Aorta (tissue), 5 donors: Measurements from ENCODE around the gene ASCL2. TPM values are rescaled to one million over a fixed set of nuclear protein-coding genes. Genes with fewer than 3 reads are reported as not detected.

Experiments
- ATAC-seq: fragments of 200-7000 bp; cut with Tn5 transposase; one replicate; pipeline ENCODE4 v1.9.1; 2022; ENCODE audit warnings: moderate library complexity; ENCODE audit not compliant: low FRiP score
- DNase-seq, 2 donors: peaks; one replicate each; pipeline ENCODE4 v3.0.0-alpha.2; 2020
- H3K27ac ChIP-seq, 2 donors: one replicate each; pipeline ENCODE4 v1.5.1; 2013; ENCODE audit warnings: low read length in 2 of 2, mild to moderate bottlenecking in 2 of 2, moderate library complexity in 2 of 2, control low read depth in 1 of 2, inconsistent platforms in 1 of 2, low read depth in 1 of 2
- H3K27me3 ChIP-seq, 2 donors: one replicate each; pipeline ENCODE4 v1.6.1; 2013; ENCODE audit warnings: control low read depth in 1 of 2, low read length in 1 of 2, mild to moderate bottlenecking in 1 of 2, moderate library complexity in 1 of 2; ENCODE audit not compliant: insufficient read depth in 2 of 2, control insufficient read depth in 1 of 2
- H3K36me3 ChIP-seq, 2 donors: one replicate each; pipeline ENCODE4 v1.6.1; 2013; ENCODE audit warnings: control low read depth in 1 of 2, low read length in 1 of 2, mild to moderate bottlenecking in 1 of 2; ENCODE audit not compliant: insufficient read depth in 2 of 2, control insufficient read depth in 1 of 2
- H3K4me1 ChIP-seq, 2 donors: one replicate each; pipeline ENCODE4 v1.6.1; 2013; ENCODE audit warnings: low read length in 2 of 2, control low read depth in 1 of 2, mild to moderate bottlenecking in 1 of 2, moderate library complexity in 1 of 2; ENCODE audit not compliant: insufficient read depth in 2 of 2, control insufficient read depth in 1 of 2
- H3K4me3 ChIP-seq, 2 donors: one replicate each; pipeline ENCODE4 v1.5.1; 2013; ENCODE audit warnings: low read length in 2 of 2, control low read depth in 1 of 2, mild to moderate bottlenecking in 1 of 2
- H3K9me3 ChIP-seq: one replicate; pipeline ENCODE4 v1.6.1; 2013; ENCODE audit warnings: mild to moderate bottlenecking, low read length; ENCODE audit not compliant: control insufficient read depth
- WGBS, 2 donors: extraction: QIAGEN DNeasy Blood & Tissue Kit; methylation state at CpG; one replicate each; pipeline ENCODE4 v1.1.7; 2013; 5-methylcytosine and 5-hydroxymethylcytosine counted together
- intact Hi-C, 2 donors: fragments of 100-400 bp; cut with DNase I; formaldehyde crosslinking; loops; one replicate each; pipeline versions ENCODE4 v1.14.2 to v1.15.0; 2022
- polyA plus RNA-seq, 2 donors: library from polyadenylated mRNA; stranded (reverse); fragments of 200-250 nt; gene quantifications; one replicate each; pipeline ENCODE4 v1.2.3, GENCODE V29; 2013
- total RNA-seq, 2 donors: library from RNA; stranded (reverse); fragmentation: NEBNext Ultra II Directional; extraction: Animal tissue kit (Norgen Biotek cat#: 25700); gene quantifications; one replicate each; pipeline ENCODE4 v1.2.1, GENCODE V29; 2021
- donor health status: healthy with polysubstance abuse.
- donor health status: Bipolar disorder and iron deficiency.
- donor health status: DM: no; HTN: no; CAD: no.
- donor health status: DM: no; HTN: no; CAD: no.
- donor health status: DM: yes; HTN: yes; CAD: no.

Gene ASCL2
- total and polyA plus RNA-seq, 4 donors: 0.62 to 1.4 TPM; not detected in 2

GRCh38 chr11:2221591-2221990, 48.8 kb downstream of the ASCL2 start:
- Histone ChIP-seq H3K4me3 (no peak overlapping the region), H3K9me3 (peaks cover 4% of the 10 kb centered on the region), H3K27ac (no peak overlapping the region), H3K4me1 (no peaks in the 10 kb centered on the region), H3K27me3 (no peaks in the 10 kb centered on the region), H3K36me3 (no peaks in the 10 kb centered on the region)
- intact Hi-C loops: no loop called here
- 83 to 89% methylated on average over 1 of the region's 1 CpG for WGBS, 2 donors
- no peak for DNase-seq
- no peak for ATAC-seq

DNA sequence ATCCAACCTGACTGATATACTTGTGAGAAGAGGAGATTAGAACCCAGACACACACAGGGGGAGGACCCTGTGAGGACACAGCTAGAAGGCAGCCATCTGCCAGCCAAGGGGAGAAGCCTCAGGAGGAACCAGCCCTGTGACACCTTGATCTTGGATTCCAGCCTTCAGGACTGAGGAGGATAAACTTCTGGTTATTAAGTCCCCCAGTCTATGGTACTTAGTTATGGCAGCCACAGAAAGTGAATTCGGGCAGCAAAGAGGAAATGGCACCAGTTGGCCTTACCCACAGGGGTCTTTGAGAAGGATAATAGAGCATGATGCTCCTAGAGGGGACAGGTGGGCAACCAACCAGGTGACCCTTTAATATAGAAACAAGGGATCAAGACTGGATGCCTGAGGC, 49.4 kb downstream of the ASCL2 start:
- H3K9me3 ChIP-seq: peaks cover 4% of the 10 kb centered on the region
- DNase-seq (no peak), ATAC-seq (no peak)
- H3K27ac ChIP-seq: no peak overlapping the region
- H3K27me3 ChIP-seq: no peaks in the 10 kb centered on the region
- H3K36me3 ChIP-seq: no peaks in the 10 kb centered on the region
- no peaks in the 10 kb centered on the region for H3K4me1 ChIP-seq
- 73 to 88% methylated on average over 1 of the region's 1 CpG for WGBS, 2 donors
- intact Hi-C loops: no loop called here
- H3K4me3 ChIP-seq: no peak overlapping the region

- Histone ChIP-seq H3K4me1 (no peaks in the 10 kb centered on the region), H3K36me3 (no peaks in the 10 kb centered on the region), H3K27me3 (no peaks in the 10 kb centered on the region), H3K27ac (no peak overlapping the region), H3K4me3 (no peak overlapping the region), H3K9me3 (peaks cover 4% of the 10 kb centered on the region)
- 67 to 76% methylated on average over 3 of the region's 3 CpGs for WGBS, 2 donors
- peak in 1 of 2 donors; percentile 38 for DNase-seq
- no peak for ATAC-seq
- intact Hi-C loops: no loop called here
Observed at GRCh38 chr11:2220173-2220771, 50.1 kb downstream of the ASCL2 start.

GRCh38 chr11:2219318-2220017, 50.9 kb downstream of the ASCL2 start:
- Histone ChIP-seq H3K36me3 (no peaks in the 10 kb centered on the region), H3K9me3 (peaks cover 4% of the 10 kb centered on the region), H3K27ac (no peak overlapping the region), H3K4me1 (no peaks in the 10 kb centered on the region), H3K27me3 (no peaks in the 10 kb centered on the region), H3K4me3 (no peak overlapping the region)
- ATAC-seq (no peak), DNase-seq (peak; percentile 40 to 45)
- intact Hi-C loops: no loop called here
- 69 to 70% methylated on average over 6 of the region's 6 CpGs for WGBS, 2 donors

Other genes starting within 250 kb of the ASCL2 start
- gene IGF2, start 131.2 kb downstream of the ASCL2 start, total RNA-seq: 100 to 1,000 TPM in 1 of 2 donors, 10 to 100 TPM in 1; 83.5 to 620 TPM
- gene IGF2, start 131.2 kb downstream of the ASCL2 start, polyA plus RNA-seq: 1 to 10 TPM in 1 of 2 donors, under 1 TPM in 1; 0.67 to 1.8 TPM
- 1 to 10 TPM; 1.9 to 2.1 TPM for gene INS, start 109.4 kb downstream of the ASCL2 start, total RNA-seq
- 10 to 100 TPM; 17.2 to 18.8 TPM for gene INS, start 109.4 kb downstream of the ASCL2 start, polyA plus RNA-seq
- gene TH, start 98.8 kb downstream of the ASCL2 start, total RNA-seq: under 1 TPM in 1 of 2 donors, not detected in 1; 0.45 TPM
- gene TH, start 98.8 kb downstream of the ASCL2 start, polyA plus RNA-seq: not detected
- gene C11orf21, start 31.3 kb upstream of the ASCL2 start, total RNA-seq: 1 to 10 TPM; 1.4 to 2.1 TPM
- under 1 TPM in 1 of 2 donors, not detected in 1; 0.46 TPM for gene C11orf21, start 31.3 kb upstream of the ASCL2 start, polyA plus RNA-seq
- 1 to 10 TPM in 1 of 2 donors, under 1 TPM in 1; 0.84 to 3.5 TPM for gene TSPAN32, start 31.4 kb upstream of the ASCL2 start, total RNA-seq
- 1 to 10 TPM in 1 of 2 donors, not detected in 1; 8.7 TPM for gene TSPAN32, start 31.4 kb upstream of the ASCL2 start, polyA plus RNA-seq
- gene CD81, start 106.7 kb upstream of the ASCL2 start, total RNA-seq: 100 to 1,000 TPM; 538 to 620 TPM
- 100 to 1,000 TPM; 363 to 784 TPM for gene CD81, start 106.7 kb upstream of the ASCL2 start, polyA plus RNA-seq
- gene TSSC4, start 130.2 kb upstream of the ASCL2 start, total RNA-seq: 10 to 100 TPM; 35.2 to 44.3 TPM
- gene TSSC4, start 130.2 kb upstream of the ASCL2 start, polyA plus RNA-seq: 10 to 100 TPM; 42.9 to 64.4 TPM
- not detected for gene TRPM5, start 173.9 kb upstream of the ASCL2 start, total RNA-seq
- gene TRPM5, start 173.9 kb upstream of the ASCL2 start, polyA plus RNA-seq: under 1 TPM in 1 of 2 donors, not detected in 1; 0.25 TPM
- gene KCNQ1, start 174.4 kb upstream of the ASCL2 start, total RNA-seq: 10 to 100 TPM in 1 of 2 donors, 1 to 10 TPM in 1; 6.2 to 11.5 TPM
- 1 to 10 TPM in 1 of 2 donors, under 1 TPM in 1; 0.67 to 5.4 TPM for gene KCNQ1, start 174.4 kb upstream of the ASCL2 start, polyA plus RNA-seq